ENCODE data around the gene LGR6. TPM values are rescaled to one million over a fixed set of nuclear protein-coding genes. Genes with fewer than 3 reads are reported as not detected.
"Not testable (repeated sequence)": the region's sequence is repeated elsewhere in the genome, so short reads cannot be mapped to it uniquely, and the experiment has no call there.

LGR6 gene
- total RNA-seq, 1 experiment from 2014 or later = not detected

DNA sequence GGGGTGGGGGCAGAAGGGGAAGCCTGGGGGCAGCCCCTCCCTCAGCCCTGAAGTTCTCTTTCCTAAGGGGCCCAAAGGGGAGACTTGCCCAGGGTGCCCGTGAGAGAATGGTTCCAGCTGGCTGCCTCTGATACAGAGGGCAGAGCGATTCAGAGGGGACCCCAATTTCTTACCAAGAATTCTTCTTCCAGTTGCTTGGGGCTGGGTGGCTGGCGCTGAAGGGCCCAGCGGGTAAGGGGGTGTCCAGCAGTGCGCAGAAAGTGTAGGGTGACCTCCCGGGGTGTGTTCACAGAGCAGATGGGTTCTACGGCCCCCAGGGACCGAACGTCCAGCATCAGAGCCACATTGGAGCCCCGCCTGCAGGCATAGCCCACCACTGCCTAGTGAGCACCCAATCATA is 35.7 kb upstream of the LGR6 start:
- no peak for DNase-seq (ENCODE audit: low spot score)
- in situ Hi-C loops (cut with HindIII; ENCODE audit: low sequenced_read_pairs) = no loop called here

DNA sequence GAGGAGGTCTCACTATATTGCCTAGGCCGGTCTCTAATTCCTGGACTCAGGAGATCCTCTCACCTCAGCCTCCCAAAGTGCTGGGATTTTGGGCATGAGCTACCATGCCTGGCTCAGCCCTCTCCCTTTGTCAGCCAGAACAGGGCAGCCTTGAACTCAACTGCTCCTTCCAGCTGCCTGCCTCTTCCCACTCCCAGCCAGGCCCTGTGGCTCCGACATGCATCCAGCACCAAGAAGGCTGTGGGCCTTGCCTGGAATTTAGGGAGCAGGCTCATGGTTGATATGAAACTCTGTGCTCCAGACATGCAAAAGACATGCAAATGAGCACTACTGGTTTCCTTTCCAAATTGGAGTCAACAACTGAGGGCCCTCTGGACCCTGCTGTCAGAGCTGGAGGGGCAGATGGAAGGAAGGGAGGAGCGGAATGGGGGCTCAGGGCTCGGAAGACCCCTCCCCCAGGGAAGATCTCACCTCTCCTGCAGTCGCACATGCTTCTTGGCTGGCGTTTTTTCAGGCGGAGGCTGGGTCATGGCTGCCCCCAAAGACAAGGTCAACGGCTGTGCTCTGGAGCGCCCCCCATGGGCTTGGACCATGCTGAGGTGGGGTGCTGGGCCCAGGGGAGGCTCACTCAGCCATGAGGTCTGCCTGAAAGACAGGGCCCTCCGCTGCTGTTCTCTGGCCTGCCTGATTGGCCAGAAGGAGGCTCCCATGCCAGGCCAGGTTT is 34.6 kb upstream of the LGR6 start:
- in situ Hi-C loops (cut with HindIII; ENCODE audit: low sequenced_read_pairs) = no loop called here
- DNase-seq (ENCODE audit: low spot score) = no peak

DNA sequence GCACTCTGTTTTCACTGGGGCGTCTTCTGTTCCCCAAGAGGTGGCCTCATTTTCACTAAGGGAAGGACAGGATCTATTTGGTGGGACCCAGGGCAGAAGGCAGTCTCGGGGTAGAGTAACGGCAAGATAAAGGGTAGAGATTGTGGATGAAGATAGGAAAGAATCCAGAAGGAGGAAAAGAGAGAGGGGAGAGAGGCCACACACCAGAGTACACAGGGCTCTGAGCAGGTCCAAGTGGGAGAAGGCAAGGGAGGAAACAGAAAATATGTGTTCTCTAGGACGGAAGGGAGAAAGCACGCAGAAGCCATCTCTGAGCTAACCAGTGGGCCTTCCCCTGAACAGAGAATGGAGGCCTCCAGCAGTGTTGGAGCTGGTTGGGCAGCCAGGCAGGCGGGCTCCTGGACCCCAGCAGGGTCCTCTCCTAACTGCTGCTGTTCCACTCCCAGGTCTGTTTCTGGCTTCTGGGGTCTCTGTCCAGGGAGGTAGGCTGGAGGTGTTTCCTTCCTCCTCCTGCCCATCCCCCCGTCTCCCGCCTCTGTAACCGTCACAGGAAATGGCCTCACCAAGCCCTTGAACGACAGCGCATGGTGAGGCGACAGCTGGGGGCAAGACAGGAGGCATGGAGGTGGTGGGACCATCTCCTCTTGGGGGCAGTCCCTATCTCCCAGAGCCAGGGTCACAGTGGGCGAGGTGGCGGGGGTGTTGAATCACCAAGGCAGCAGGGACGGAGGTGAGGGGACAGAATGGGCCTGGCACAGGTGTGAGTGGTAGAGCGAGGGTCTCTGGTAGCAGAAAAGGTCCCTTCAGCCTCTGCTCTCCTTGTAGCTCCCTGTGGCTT is 33.8 kb upstream of the LGR6 start:
- DNase-seq (ENCODE audit: low spot score) = no peak
- in situ Hi-C loops (cut with HindIII; ENCODE audit: low sequenced_read_pairs) = no loop called here

DNA sequence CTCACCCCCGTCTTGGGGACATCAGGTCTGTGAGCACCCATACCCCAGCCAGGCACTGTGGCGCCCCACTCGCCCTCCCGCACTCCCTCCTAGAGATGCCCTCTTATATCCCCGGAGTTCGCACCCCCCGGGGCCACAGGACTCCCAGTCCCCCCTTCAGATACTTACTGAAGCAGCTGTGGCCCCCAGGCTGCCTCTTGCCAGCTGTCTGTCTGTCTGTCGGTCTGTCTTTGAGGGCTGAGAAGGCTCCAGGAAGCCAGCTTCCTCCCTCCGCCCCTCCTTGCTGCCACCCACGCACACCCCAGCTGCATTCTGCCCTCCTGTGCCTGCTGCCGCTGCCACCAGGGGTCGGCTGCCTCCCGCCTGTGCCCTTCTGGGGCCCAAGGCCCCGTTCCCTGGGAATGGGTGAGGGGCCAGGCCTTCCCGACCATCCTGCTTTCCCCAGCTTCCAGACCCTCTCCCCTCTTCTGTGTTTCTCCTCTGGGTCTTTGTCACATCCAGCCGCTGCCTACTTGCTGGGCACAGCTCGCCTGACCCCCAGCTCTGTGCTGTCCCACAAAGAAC is 33.1 kb upstream of the LGR6 start, which contains the start of gene PTPN7:
TSS of gene PTPN7 (minus strand) at position 226 of the 564 bp plus-strand sequence. CDS start 1,200 bp downstream, outside the sequence.
- in situ Hi-C loops (cut with HindIII; ENCODE audit: low sequenced_read_pairs) = no loop called here
- DNase-seq (ENCODE audit: low spot score) = no peak

DNA sequence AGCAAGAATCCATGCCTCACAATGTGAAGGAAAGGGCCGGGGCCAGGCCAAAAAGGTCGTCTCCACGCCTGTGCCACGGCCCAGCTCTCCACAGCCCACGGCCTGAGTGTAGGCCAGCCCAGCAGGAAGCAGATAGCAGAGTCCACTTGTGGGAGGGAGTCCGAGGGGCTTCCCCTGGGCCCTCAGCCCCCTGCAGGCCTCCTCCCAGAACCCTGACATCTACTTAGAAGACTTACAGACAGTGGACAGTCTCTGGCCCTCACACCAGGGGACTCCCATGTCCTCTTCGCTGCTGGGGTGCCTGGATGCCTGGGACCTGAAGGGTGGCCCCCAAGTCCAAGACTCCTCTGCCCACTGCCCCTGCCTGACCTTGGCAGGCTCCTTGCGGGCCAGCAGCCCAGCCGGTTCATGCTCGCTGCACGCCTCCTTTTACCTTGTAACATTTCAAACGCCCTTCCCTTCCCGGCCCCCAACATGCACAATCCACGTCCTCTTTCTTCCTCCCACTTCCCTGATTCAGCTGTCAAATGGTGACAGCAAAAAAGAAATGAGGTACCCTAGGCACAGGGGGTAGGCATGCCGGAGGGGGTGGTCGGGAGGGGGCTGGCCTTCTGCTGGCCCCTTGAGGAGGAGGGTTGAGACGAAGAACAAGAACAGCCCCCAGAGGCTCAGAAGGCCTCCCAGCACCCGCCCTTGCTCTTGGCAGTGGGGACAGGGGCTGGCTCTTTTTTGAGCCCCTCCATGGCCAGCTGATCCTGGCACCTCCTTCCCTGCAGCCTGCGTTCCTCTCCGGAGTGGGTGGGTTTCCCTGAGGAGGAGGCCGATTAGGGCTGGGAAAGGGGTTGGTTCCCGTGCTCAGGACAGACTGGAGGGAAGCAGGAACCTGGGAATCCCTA is 32.2 kb upstream of the LGR6 start:
- DNase-seq (ENCODE audit: low spot score) = no peak
- in situ Hi-C loops (cut with HindIII; ENCODE audit: low sequenced_read_pairs) = no loop called here

- in situ Hi-C loops (cut with HindIII; ENCODE audit: low sequenced_read_pairs) = no loop called here
- no peak for DNase-seq (ENCODE audit: low spot score)
Observed at GRCh38 chr1:202162047-202162417, 31.6 kb upstream of the LGR6 start.

GRCh38 chr1:202162418-202163280 is 30.9 kb upstream of the LGR6 start:
- in situ Hi-C loops (cut with HindIII; ENCODE audit: low sequenced_read_pairs) = no loop called here

GRCh38 chr1:202163281-202164270 is 30.0 kb upstream of the LGR6 start:
- in situ Hi-C loops (cut with HindIII; ENCODE audit: low sequenced_read_pairs) = no loop called here
- DNase-seq (ENCODE audit: low spot score) = no peak

More at GRCh38 chr1:202162418-202163280, 30.9 kb upstream of the LGR6 start:
- no peak for DNase-seq (ENCODE audit: low spot score)

DNA sequence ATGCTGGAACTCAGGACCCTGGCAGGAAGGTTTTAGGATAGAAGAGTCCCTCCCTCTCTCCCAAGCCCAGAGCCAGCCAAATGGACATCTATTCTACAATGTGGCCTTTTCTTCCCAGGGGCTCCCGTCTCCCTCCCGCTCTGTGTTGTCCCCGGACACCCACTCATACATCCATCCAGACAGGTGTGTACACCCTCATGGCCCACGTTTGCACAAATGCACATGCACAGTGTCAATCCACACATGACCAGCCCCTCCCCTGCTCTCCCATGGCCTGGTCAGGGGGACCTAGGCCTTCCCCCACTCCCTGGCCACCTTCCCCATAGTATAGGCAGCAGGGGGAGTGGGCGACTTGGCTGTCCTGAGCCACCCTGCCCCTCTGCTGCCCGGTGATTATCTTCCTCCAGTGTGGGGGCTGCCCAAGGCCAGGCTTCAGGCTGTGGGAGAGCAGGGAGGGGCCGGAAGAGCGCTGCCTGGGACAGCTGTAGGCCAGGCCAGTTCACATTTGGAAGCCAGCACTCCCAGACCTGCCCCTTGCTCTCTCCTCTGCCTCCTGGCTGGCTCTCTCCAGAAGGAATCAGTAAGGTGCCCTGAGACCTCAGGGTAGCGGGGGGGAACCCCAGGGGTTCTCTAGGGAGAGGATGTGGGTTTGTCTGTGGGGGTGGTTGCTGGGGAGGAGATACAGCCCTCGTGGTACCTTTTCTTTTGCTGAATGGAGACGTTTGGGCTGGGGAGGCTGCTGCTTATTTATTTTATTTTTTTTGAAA is 29.1 kb upstream of the LGR6 start:
- in situ Hi-C loops (cut with HindIII; ENCODE audit: low sequenced_read_pairs) = no loop called here
- DNase-seq (ENCODE audit: low spot score) = no peak

GRCh38 chr1:202165267-202165941 is 28.2 kb upstream of the LGR6 start:
- in situ Hi-C loops (cut with HindIII; ENCODE audit: low sequenced_read_pairs) = no loop called here
- no peak for DNase-seq (ENCODE audit: low spot score)

GRCh38 chr1:202165942-202166843 is 27.4 kb upstream of the LGR6 start:
- in situ Hi-C loops (cut with HindIII; ENCODE audit: low sequenced_read_pairs) = no loop called here

GRCh38 chr1:202167054-202167453 is 26.5 kb upstream of the LGR6 start:
- DNase-seq (ENCODE audit: low spot score); in situ Hi-C loops (cut with HindIII; ENCODE audit: low sequenced_read_pairs): not testable (repeated sequence)

More at GRCh38 chr1:202165942-202166843, 27.4 kb upstream of the LGR6 start:
- DNase-seq (ENCODE audit: low spot score) = no peak

DNA sequence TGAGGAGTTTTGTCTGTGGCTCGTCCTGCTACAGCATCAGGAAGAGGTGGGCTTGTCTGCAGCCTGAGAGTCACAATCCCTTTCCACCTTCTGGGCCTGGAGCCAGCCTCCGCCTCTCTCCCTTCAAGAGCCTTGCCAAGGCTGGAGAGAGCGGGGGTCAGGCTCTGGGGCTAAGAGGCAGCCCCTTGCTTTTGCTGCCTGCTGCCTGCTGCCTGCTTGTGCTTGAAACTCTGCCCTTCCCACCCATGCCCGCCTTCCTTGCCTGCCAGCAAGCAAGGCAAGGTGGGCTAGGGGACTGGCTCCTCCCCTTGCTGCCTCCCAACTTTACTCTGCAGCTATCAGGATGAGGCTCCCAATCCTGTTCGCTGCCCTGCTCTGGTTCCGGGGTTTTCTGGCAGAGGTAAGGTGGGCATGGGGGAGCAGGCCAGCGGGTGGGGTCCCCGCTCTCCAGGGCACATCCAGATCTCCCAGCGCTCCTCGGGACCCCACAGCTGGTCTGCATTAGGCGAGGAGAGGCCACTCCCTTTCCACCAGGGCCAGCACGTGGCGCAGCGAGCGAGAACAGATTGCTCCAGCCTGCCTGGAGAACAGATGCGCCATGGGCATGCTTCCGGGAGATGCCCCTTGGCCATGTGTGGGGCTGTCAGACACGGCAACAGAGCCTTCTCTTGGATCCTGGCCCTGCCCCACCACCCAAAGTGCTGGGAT is 25.7 kb upstream of the LGR6 start:
- in situ Hi-C loops (cut with HindIII; ENCODE audit: low sequenced_read_pairs) = no loop called here
- DNase-seq (ENCODE audit: low spot score) = peak; percentile 10

DNA sequence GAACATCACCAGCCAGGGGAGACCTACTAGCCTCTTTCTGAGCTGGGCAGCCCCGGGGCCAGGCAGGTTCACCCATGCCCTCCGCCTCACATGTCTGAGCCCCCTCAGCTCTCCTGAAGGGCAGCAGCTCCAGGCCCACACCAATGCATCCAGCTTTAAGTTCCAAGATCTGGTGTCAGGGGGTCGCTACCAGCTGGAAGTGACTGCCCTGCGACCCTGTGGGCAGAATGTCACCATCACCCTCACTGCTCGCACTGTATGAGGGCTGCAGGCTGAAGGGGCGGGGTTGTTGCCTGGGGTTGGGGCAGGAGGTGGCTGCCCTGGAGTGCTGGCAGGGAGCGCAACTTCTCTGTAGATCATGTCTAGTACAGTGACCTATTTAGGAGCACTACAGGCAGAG is 24.7 kb upstream of the LGR6 start:
- DNase-seq (ENCODE audit: low spot score) = no peak
- in situ Hi-C loops (cut with HindIII; ENCODE audit: low sequenced_read_pairs) = no loop called here

Data from G401 (cell line).